Measurements from ENCODE around the gene NTN4. TPM values are rescaled to one million over a fixed set of nuclear protein-coding genes. Genes with fewer than 3 reads are reported as not detected.

NTN4 gene
- total RNA-seq (10 to 100 TPM in 3 of 4 donors, 1 to 10 TPM in 1; 7.2 to 17.4 (median 10.3) TPM), polyA plus RNA-seq (1 to 10 TPM; 3.7 to 6.0 (median 5.3) TPM)

DNA sequence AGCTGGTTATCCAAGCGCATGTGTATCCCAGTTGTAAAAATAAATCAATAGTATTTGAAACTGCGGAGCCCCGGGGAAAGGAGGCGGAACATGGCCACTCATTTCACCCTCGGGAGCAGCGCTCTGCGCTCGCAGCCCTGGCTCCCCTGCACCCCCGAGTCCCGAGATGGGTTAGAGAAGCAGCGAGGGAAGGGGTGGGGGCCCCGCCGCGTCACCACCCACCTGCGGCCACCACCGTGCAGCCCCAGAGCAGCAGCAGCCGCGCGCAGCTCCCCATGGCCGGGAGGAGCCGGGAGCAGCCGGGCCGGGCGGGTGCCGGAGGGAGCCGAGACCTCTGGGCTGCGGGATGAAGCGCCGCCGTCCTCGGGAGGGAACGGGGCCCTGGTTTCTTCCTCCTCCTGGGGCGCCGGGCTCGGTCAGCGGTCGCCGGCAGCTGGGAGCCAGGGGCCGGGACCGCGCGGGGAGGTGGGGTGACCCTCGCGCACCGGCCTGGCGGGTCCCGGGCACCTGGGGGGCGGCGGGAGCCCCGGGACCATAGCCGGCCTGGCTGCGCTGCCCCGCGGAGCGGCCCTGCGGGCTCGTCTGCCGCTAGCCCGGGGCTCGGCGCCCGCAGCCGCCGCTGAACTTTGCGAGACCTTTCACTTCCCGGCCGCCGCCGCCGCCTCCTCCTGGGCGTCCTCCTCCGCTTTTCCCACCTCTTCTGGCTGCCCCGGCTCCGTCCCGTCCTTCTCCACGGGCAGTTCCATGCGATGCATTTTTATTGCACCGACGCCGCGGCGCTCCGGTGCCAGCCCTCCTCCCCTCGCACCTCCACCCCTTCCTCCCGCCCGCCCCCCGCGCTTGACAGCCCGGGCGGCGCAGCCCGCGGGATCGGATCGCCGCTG, at the start of gene NTN4:
TSS of gene NTN4 (minus strand) at position 732 of the 884 bp plus-strand sequence. CDS start at position 277, 455 bp downstream.
- WGBS, 2 donors: 1% methylated on average over 96 of the region's 96 CpGs
- Histone ChIP-seq H3K27me3 (no peaks in the 10 kb centered on the region), H3K27ac (peak within 1 kb of the TSS; percentile 66 to 89 (median 74)), H3K4me1 (peaks cover 0 to 19% (median 14%) of the 10 kb centered on the region in 4 donors), H3K9me3 (no peaks in the 10 kb centered on the region), H3K36me3 (no peaks in the 10 kb centered on the region), H3K4me3 (peak within 1 kb of the TSS; percentile 67 to 79 (median 74))
- peak; percentile 65 for DNase-seq
- TF ChIP-seq, protein P1, sequence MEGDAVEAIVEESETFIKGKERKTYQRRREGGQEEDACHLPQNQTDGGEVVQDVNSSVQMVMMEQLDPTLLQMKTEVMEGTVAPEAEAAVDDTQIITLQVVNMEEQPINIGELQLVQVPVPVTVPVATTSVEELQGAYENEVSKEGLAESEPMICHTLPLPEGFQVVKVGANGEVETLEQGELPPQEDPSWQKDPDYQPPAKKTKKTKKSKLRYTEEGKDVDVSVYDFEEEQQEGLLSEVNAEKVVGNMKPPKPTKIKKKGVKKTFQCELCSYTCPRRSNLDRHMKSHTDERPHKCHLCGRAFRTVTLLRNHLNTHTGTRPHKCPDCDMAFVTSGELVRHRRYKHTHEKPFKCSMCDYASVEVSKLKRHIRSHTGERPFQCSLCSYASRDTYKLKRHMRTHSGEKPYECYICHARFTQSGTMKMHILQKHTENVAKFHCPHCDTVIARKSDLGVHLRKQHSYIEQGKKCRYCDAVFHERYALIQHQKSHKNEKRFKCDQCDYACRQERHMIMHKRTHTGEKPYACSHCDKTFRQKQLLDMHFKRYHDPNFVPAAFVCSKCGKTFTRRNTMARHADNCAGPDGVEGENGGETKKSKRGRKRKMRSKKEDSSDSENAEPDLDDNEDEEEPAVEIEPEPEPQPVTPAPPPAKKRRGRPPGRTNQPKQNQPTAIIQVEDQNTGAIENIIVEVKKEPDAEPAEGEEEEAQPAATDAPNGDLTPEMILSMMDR (IDR thresholded peaks at IDR 0.05): no peak
- TF ChIP-seq POLR2AphosphoS5 (IDR thresholded peaks at IDR 0.05): no peak
- no peak for TF ChIP-seq EP300 (IDR thresholded peaks at IDR 0.05)
- TF ChIP-seq POLR2A (IDR thresholded peaks at IDR 0.05): no peak
- intact Hi-C loops (cut with DNase I): loop anchor here (5.0 kb wide), 1 partner anchor 53 kb away; no protein-coding TSS in a partner anchor

DNA sequence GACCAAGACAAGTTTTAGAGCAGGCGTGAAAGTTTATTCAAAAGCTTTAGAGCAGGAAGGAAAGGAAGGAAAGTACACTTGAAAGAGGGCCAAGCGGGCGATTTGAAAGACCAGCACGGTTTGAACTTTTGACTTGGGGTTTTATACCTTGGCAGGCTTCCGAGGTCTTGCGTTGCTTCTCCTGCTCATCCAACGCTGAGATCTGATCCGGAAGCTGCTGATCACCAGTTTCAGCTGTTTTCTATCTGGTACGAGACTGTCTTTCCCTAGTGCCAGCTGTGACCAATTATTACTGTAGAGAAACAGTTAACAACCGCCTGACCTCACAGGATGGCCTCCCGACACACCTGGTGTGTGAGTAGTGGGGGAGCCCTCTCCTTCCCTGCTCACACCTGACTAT, 47.6 kb upstream of the NTN4 start:
- Histone ChIP-seq H3K4me3 (no peak overlapping the region), H3K27ac (no peak overlapping the region), H3K36me3 (no peaks in the 10 kb centered on the region), H3K27me3 (no peaks in the 10 kb centered on the region), H3K9me3 (no peaks in the 10 kb centered on the region), H3K4me1 (peaks cover 0 to 13% (median 8%) of the 10 kb centered on the region in 4 donors)
- TF ChIP-seq, protein P1 (IDR thresholded peaks at IDR 0.05): no peak
- TF ChIP-seq POLR2AphosphoS5 (IDR thresholded peaks at IDR 0.05) (no peak), POLR2A (IDR thresholded peaks at IDR 0.05) (no peak), EP300 (IDR thresholded peaks at IDR 0.05) (no peak)
- 5 to 17% methylated on average over 11 of the region's 11 CpGs for WGBS, 2 donors
- intact Hi-C loops (cut with DNase I): no loop called here
- no peak for DNase-seq

- 19 to 60% methylated on average over 10 of the region's 10 CpGs for WGBS, 2 donors
- intact Hi-C loops (cut with DNase I): no loop called here
- Histone ChIP-seq H3K27me3 (no peaks in the 10 kb centered on the region), H3K27ac (no peak overlapping the region), H3K36me3 (no peaks in the 10 kb centered on the region), H3K4me1 (peaks cover 0 to 13% (median 8%) of the 10 kb centered on the region in 4 donors), H3K4me3 (no peak overlapping the region), H3K9me3 (no peaks in the 10 kb centered on the region)
- TF ChIP-seq, protein P1 (IDR thresholded peaks at IDR 0.05): no peak
- TF ChIP-seq EP300 (IDR thresholded peaks at IDR 0.05) (no peak), POLR2A (IDR thresholded peaks at IDR 0.05) (no peak), POLR2AphosphoS5 (IDR thresholded peaks at IDR 0.05) (no peak)
- no peak for DNase-seq
These were observed 46.9 kb upstream of the NTN4 start for GRCh38 chr12:95837240-95838038.

GRCh38 chr12:95836630-95837239, 46.2 kb upstream of the NTN4 start:
- 2 to 21% methylated on average over 1 of the region's 1 CpG for WGBS, 2 donors
- TF ChIP-seq POLR2A (IDR thresholded peaks at IDR 0.05) (no peak), EP300 (IDR thresholded peaks at IDR 0.05) (no peak), POLR2AphosphoS5 (IDR thresholded peaks at IDR 0.05) (no peak)
- TF ChIP-seq, protein P1 (IDR thresholded peaks at IDR 0.05): no peak
- Histone ChIP-seq H3K4me1 (peaks cover 0 to 13% (median 8%) of the 10 kb centered on the region in 4 donors), H3K27me3 (no peaks in the 10 kb centered on the region), H3K4me3 (no peak overlapping the region), H3K36me3 (no peaks in the 10 kb centered on the region), H3K27ac (peak overlapping the region in 1 of 4 donors; percentile 18), H3K9me3 (no peaks in the 10 kb centered on the region)
- intact Hi-C loops (cut with DNase I): no loop called here
- no peak for DNase-seq
